ENCODE data around the gene CST8. TPM values are rescaled to one million over a fixed set of nuclear protein-coding genes. Genes with fewer than 3 reads are reported as not detected.
"Not testable (repeated sequence)": the region's sequence is repeated elsewhere in the genome, so short reads cannot be mapped to it uniquely, and the experiment has no call there.

The CST8 gene
- total and polyA plus RNA-seq, 2 of the 4 experiments (the other 2 are of a cell fraction): not detected

- H3K56ac ChIP-seq (ENCODE audit: extremely low read depth, insufficient read depth, low read length); H2BK20ac ChIP-seq (ENCODE audit: low read depth, low read length); H3K9me3 ChIP-seq (ENCODE audit: control insufficient read depth, insufficient read depth, low read length); H3K18ac ChIP-seq (ENCODE audit: low read depth, low read length); dilution Hi-C loops (cut with HindIII; ENCODE audit: low sequenced_read_pairs, unreplicated experiment); H2BK5ac ChIP-seq (ENCODE audit: low read depth, low read length, poor library complexity, severe bottlenecking); DNase-seq; H3K36me3 ChIP-seq (ENCODE audit: control insufficient read depth, insufficient read depth, low read length); H3K79me1 ChIP-seq (ENCODE audit: low read depth in 1 of 2, low read length in 2 of 2); CTCF ChIA-PET; H4K20me1 ChIP-seq (ENCODE audit: insufficient read depth, low read length); H2AK9ac ChIP-seq (replicated peaks; ENCODE audit: low read depth, low read length, poor library complexity); H2BK120ac ChIP-seq (ENCODE audit: low read depth, low read length); H2AFZ ChIP-seq (replicated peaks; ENCODE audit: low read length, poor library complexity); in situ Hi-C loops (cut with MboI; ENCODE audit: low sequenced_read_pairs); H3K9ac ChIP-seq (ENCODE audit: low read depth, low read length); H3K23ac ChIP-seq (ENCODE audit: low read depth, low read length); H2BK15ac ChIP-seq (ENCODE audit: low read depth, low read length); H2AK5ac ChIP-seq (ENCODE audit: low read depth, low read length); H3K27ac ChIP-seq (ENCODE audit: insufficient read depth, low read length); POLR2A ChIA-PET (ENCODE audit: unreplicated experiment); H4K8ac ChIP-seq (ENCODE audit: low read depth in 2 of 2, low read length in 2 of 2); H4K5ac ChIP-seq (ENCODE audit: low read depth, low read length); H3K4ac ChIP-seq (ENCODE audit: low read depth, low read length); H3K9me1 ChIP-seq (ENCODE audit: insufficient read depth, low read length); ATAC-seq (ENCODE audit: low read depth); H3K27me3 ChIP-seq (ENCODE audit: control insufficient read depth, insufficient read depth, low read length); H3K4me2 ChIP-seq (ENCODE audit: low read depth, low read length); H3K4me1 ChIP-seq (ENCODE audit: control insufficient read depth, insufficient read depth, low read length); H3K14ac ChIP-seq (replicated peaks; ENCODE audit: low read depth, low read length); H4K91ac ChIP-seq (ENCODE audit: insufficient read depth, low read depth, low read length); BruUV-seq (replicated peaks); H3K4me3 ChIP-seq (ENCODE audit: insufficient read depth, low read depth, low read length): not testable (repeated sequence)
- intact Hi-C loops (cut with micrococcal nuclease): loop anchor here (10.0 kb wide), 1 partner anchor 108 kb away; no protein-coding TSS in a partner anchor
- no CpG with 5 or more reads among the region's 3 CpGs for WGBS, 2 experiments (ENCODE audit: extremely low coverage in 2 of 2, insufficient read length in 1 of 2)
Measured at GRCh38 chr20:23466961-23467360, 24.0 kb upstream of the CST8 start.

- H3K27me3 ChIP-seq (ENCODE audit: control insufficient read depth, insufficient read depth, low read length); H3K27ac ChIP-seq (ENCODE audit: insufficient read depth, low read length); H2AFZ ChIP-seq (replicated peaks; ENCODE audit: low read length, poor library complexity); H4K20me1 ChIP-seq (ENCODE audit: insufficient read depth, low read length); H3K23ac ChIP-seq (ENCODE audit: low read depth, low read length); H3K4ac ChIP-seq (ENCODE audit: low read depth, low read length); H4K5ac ChIP-seq (ENCODE audit: low read depth, low read length); H2AK9ac ChIP-seq (replicated peaks; ENCODE audit: low read depth, low read length, poor library complexity); in situ Hi-C loops (cut with MboI; ENCODE audit: low sequenced_read_pairs); H3K9ac ChIP-seq (ENCODE audit: low read depth, low read length); H3K9me3 ChIP-seq (ENCODE audit: control insufficient read depth, insufficient read depth, low read length); H2BK15ac ChIP-seq (ENCODE audit: low read depth, low read length); H3K9me1 ChIP-seq (ENCODE audit: insufficient read depth, low read length); H3K4me3 ChIP-seq (ENCODE audit: insufficient read depth, low read depth, low read length); H2AK5ac ChIP-seq (ENCODE audit: low read depth, low read length); DNase-seq; BruUV-seq (replicated peaks); H3K4me2 ChIP-seq (ENCODE audit: low read depth, low read length); H4K91ac ChIP-seq (ENCODE audit: insufficient read depth, low read depth, low read length); POLR2A ChIA-PET (ENCODE audit: unreplicated experiment); H2BK5ac ChIP-seq (ENCODE audit: low read depth, low read length, poor library complexity, severe bottlenecking); H3K4me1 ChIP-seq (ENCODE audit: control insufficient read depth, insufficient read depth, low read length); H3K79me1 ChIP-seq (ENCODE audit: low read depth in 1 of 2, low read length in 2 of 2); H2BK20ac ChIP-seq (ENCODE audit: low read depth, low read length); H3K14ac ChIP-seq (replicated peaks; ENCODE audit: low read depth, low read length); intact Hi-C loops (cut with micrococcal nuclease); ATAC-seq (ENCODE audit: low read depth); H4K8ac ChIP-seq (ENCODE audit: low read depth in 2 of 2, low read length in 2 of 2); H2BK120ac ChIP-seq (ENCODE audit: low read depth, low read length); H3K36me3 ChIP-seq (ENCODE audit: control insufficient read depth, insufficient read depth, low read length); H3K18ac ChIP-seq (ENCODE audit: low read depth, low read length); H3K56ac ChIP-seq (ENCODE audit: extremely low read depth, insufficient read depth, low read length); dilution Hi-C loops (cut with HindIII; ENCODE audit: low sequenced_read_pairs, unreplicated experiment): not testable (repeated sequence)
- CTCF ChIA-PET: interaction anchor here (1.2 kb wide), 1 partner anchor 13 kb away, joined by 3 read pairs; no protein-coding TSS in a partner anchor
- WGBS, 2 experiments (ENCODE audit: extremely low coverage in 2 of 2, insufficient read length in 1 of 2): no CpG with 5 or more reads among the region's 5 CpGs
Measured at GRCh38 chr20:23472306-23472705, 18.6 kb upstream of the CST8 start.
